Measurements from ENCODE around the gene IL11RA.

DNA sequence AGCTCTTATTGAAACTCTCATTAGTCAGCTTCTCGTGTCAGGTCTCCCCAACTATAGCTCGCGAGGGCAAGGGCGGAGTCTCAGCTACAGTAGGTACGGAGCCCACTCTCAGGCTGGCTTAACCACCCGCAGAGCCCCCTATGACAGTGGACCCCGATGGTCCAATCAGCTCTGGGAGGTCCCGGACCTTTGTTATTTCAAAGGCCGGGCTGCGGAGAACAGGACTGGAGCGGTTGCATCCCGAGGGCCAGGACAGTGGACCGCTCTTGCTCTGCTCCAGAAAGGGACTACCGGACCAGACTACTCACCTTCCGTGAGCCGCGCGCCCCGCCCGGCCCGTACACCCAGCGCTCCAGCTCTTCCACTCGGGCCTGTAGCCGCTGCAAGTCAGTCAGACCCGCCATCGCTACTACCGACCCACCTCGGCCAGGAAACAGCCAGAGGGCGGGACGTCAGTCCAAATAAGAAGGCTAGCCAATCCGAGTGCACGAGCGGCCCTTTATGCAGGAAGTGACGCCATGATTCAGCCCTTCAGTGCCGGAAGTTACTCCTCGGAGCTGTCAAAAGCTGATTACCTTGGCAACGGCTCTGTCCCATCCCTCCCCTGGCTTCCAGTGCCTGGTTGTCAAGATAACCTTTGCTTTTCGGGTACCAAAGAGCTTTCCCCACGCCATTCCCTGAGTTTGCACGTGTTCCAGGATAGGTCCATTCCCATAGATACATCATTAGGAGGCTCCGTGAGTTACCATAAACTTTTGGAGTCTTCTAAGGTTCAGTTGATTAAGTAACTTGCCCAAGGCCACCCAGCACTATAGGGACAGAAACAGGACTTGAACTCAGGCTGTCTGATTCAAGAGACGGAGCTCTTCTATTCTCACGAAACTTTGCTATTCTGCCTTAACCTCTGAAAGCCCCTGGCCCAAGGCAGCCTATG is 31.7 kb upstream of the IL11RA start, which contains the start of gene DCTN3:
- no peak for TF ChIP-seq GATA2 (IDR thresholded peaks at IDR 0.05; ENCODE audit: low read depth, low read length)
- TF ChIP-seq GATA3 (IDR thresholded peaks at IDR 0.05; ENCODE audit: low read depth, low read length), result no peak
